Urinary bladder (tissue), 4 donors: Measurements from ENCODE around the gene SLC35E2B. TPM values are rescaled to one million over a fixed set of nuclear protein-coding genes. Genes with fewer than 3 reads are reported as not detected.

Source experiments
- DNase-seq: peaks from one replicate; pipeline ENCODE4 v3.0.0-alpha.2; 2015; ENCODE audit errors: extremely low spot score
- H3K27ac ChIP-seq: one replicate; pipeline ENCODE4 v1.5.1; 2013; ENCODE audit warnings: low read depth, mild to moderate bottlenecking, moderate library complexity
- H3K36me3 ChIP-seq: one replicate; pipeline ENCODE4 v1.6.1; 2013; ENCODE audit warnings: mild to moderate bottlenecking, moderate library complexity; ENCODE audit not compliant: insufficient read depth
- H3K4me1 ChIP-seq: one replicate; pipeline ENCODE4 v1.6.1; 2013; ENCODE audit warnings: mild to moderate bottlenecking, moderate library complexity; ENCODE audit not compliant: insufficient read depth
- H3K4me3 ChIP-seq: one replicate; pipeline ENCODE4 v1.5.1; 2013; ENCODE audit warnings: low read depth, low read length
- WGBS: extraction: QIAGEN DNeasy Blood & Tissue Kit; methylation state at CpG from one replicate; pipeline ENCODE4 v1.1.7; 2013; 5-methylcytosine and 5-hydroxymethylcytosine counted together
- polyA plus RNA-seq: library from polyadenylated mRNA; stranded (reverse); fragments of 200-250 nt; gene quantifications from one replicate; pipeline ENCODE4 v1.2.3, GENCODE V29; 2013
- total RNA-seq: library from RNA; depleted of rRNA; stranded (reverse); fragments of >200 nt; gene quantifications from one replicate; pipeline ENCODE4 v1.2.3, GENCODE V29; 2014
- donor health status: healthy with polysubstance abuse.
- donor health status: healthy.

Gene SLC35E2B
- total and polyA plus RNA-seq, 2 donors: 29.9 to 34.5 TPM

DNA sequence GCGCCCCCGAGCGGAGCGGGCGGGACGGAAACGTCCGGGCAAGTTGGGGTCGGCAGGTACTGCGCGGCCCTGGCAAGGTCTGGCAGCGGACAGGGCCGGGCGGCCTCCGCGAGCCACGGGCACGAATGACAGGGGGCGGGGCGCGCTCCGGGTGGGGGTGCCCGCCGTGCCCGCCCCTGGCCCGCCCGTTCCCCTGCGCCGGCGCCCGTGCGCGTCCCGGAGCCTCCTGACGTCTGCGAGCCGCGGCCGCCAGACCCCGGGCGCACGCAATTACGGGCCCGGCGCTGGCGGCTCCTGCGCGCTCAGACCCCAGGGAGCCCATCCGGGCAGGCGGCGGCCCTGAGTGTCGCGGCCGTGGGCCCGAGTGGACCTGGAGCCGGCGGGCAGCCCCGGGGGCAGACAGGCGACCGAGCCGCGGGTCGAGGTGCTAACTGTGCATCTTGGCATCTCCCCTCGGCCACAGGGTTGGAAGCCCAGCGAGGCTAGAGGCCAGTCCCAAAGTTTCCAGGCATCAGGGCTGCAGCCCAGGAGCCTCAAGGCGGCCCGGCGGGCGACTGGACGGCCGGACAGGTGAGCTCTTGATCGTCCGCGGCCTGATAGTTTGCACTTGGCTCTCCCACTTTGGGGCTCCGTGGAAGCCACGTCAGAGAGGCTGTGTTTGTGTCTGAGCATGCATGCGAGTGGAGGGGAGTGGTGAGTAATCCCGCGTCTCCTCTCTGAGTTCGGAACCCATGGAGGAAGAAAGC is 76.4 kb downstream of the SLC35E2B start:
- 4% methylated on average over 77 of the region's 80 CpGs for WGBS
- Histone ChIP-seq H3K4me1 (no peaks in the 10 kb centered on the region), H3K4me3 (peak overlapping the region; percentile 86), H3K36me3 (no peaks in the 10 kb centered on the region), H3K27ac (peak overlapping the region; percentile 100)
- DNase-seq: no peak

DNA sequence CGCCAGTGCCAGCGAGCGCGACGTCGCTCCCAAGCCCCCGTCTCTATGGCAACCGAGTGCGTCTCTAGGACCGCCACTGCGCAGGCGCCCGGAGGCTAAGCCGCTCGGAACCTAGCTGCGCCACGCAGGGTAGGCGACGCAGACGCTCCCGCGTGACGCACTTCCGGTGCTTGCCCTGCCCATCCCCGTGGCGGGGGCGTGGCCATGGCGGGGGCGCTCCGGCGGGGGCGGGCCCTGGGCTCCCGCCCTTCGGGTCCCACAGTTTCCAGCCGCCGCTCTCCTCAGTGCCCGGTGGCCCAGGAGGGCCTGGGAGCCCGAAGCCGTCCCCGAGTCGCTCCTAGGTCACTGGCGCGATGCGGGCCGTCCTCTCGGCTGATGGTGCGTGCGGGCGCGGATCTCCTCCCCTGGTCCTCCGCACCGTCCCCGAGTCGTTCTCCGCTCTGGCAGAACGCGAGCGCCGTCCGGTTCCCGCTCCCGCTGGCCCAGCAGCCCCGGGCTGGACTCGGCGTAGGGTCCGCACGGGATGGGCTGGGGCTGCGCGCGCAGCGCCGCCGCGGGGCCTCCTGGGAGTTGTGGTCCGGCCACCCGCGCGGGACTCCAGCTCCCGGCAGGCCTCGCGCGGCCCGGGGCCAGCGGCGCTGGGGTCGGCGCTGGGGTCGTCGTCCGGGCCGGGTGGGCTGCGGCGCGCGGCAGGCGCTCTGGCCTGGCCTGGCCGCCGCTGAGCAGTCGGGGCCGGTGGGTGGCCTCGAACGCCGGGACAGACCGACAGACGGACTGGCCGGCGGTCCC is 77.1 kb downstream of the SLC35E2B start, which contains the start of gene MIB2:
TSS of gene MIB2 (plus strand) at position 245 of the 789 bp plus-strand sequence. CDS start 7,953 bp downstream, outside the sequence.
- 1% methylated on average over 107 of the region's 107 CpGs for WGBS
- DNase-seq: peak; percentile 86
- no peaks in the 10 kb centered on the region for H3K4me1 ChIP-seq
- H3K36me3 ChIP-seq: no peaks in the 10 kb centered on the region
- H3K27ac ChIP-seq: peak within 1 kb of the TSS; percentile 100
- peak within 1 kb of the TSS; percentile 86 for H3K4me3 ChIP-seq

DNA sequence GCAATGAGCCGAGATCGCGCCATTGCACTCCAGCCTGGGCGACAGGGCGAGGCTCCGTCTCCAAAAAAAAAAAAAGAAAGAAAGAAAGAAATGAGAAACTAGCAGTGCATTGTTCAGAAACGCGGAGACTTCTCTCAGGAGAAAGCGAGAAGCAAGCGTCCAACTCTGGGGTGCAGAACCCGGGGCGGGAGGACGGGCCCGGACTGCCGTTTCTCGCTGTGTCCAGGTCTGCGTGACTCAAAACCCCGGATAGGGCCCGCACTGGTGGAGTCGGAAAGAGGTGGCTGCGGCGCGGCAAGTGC is 77.7 kb downstream of the SLC35E2B start:
- no peak for DNase-seq
- 0% methylated on average over 23 of the region's 23 CpGs for WGBS
- Histone ChIP-seq H3K36me3 (no peaks in the 10 kb centered on the region), H3K27ac (no peak overlapping the region), H3K4me1 (no peaks in the 10 kb centered on the region), H3K4me3 (peak overlapping the region; percentile 86)

- WGBS: 19% methylated on average over 30 of the region's 30 CpGs
- Histone ChIP-seq H3K4me3 (peak overlapping the region; percentile 86), H3K36me3 (no peaks in the 10 kb centered on the region), H3K27ac (no peak overlapping the region), H3K4me1 (no peaks in the 10 kb centered on the region)
- DNase-seq: no peak
Observed at GRCh38 chr1:1614204-1614953, 78.2 kb downstream of the SLC35E2B start.

DNA sequence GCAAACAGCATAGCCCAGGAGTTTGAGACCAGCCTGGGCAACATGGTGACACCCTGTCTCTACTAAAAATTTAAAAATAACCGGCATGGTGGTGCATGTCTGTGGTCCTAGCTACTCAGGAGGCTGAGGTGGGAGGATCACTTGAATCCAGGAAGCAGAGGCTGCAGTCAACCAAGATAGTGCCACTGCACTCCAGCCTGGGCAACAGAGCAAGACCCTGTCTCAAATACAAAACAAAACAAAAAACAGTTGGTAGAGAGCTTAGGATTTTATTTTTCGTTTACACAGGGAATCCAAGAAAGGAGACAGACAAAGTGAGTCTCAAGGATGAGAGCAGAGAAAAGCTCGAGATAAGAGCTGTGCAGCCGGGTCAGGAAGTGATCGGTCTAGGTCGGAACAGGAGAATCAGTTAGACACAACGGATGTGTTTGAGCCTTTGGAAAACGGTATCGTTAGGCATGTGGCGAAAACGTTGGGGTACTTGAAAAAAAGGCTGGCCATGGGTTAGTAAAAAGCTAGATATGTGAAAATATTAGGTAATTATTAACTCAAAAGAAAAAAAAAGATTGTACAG is 79.0 kb downstream of the SLC35E2B start:
- no peak overlapping the region for H3K4me3 ChIP-seq
- H3K4me1 ChIP-seq: no peaks in the 10 kb centered on the region
- 79% methylated on average over 11 of the region's 11 CpGs for WGBS
- DNase-seq: no peak
- no peak overlapping the region for H3K27ac ChIP-seq
- no peaks in the 10 kb centered on the region for H3K36me3 ChIP-seq

GRCh38 chr1:1612104-1612400 is 80.5 kb downstream of the SLC35E2B start:
- no peak for DNase-seq
- H3K36me3 ChIP-seq: no peaks in the 10 kb centered on the region
- H3K27ac ChIP-seq: no peak overlapping the region
- 83% methylated on average over 3 of the region's 3 CpGs for WGBS
- no peaks in the 10 kb centered on the region for H3K4me1 ChIP-seq
- no peak overlapping the region for H3K4me3 ChIP-seq

- Histone ChIP-seq H3K27ac (no peak overlapping the region), H3K36me3 (no peaks in the 10 kb centered on the region), H3K4me3 (no peak overlapping the region), H3K4me1 (no peaks in the 10 kb centered on the region)
- WGBS: 64% methylated on average over 9 of the region's 9 CpGs
- DNase-seq: no peak
Observed at GRCh38 chr1:1610796-1611195, 81.8 kb downstream of the SLC35E2B start.

- DNase-seq: no peak
- Histone ChIP-seq H3K36me3 (no peaks in the 10 kb centered on the region), H3K4me3 (no peak overlapping the region), H3K27ac (no peak overlapping the region), H3K4me1 (no peaks in the 10 kb centered on the region)
- WGBS: 77% methylated on average over 12 of the region's 12 CpGs
Observed at GRCh38 chr1:1609822-1610485, 82.6 kb downstream of the SLC35E2B start.

Other genes starting within 250 kb of the SLC35E2B start
- 0.26 TPM for gene ATAD3C, start 243.1 kb downstream of the SLC35E2B start, total RNA-seq
- gene ATAD3C, start 243.1 kb downstream of the SLC35E2B start, polyA plus RNA-seq: 3.3 TPM
- 11.3 TPM for gene ATAD3B, start 221.0 kb downstream of the SLC35E2B start, total RNA-seq
- gene ATAD3B, start 221.0 kb downstream of the SLC35E2B start, polyA plus RNA-seq: 14.3 TPM
- gene ATAD3A, start 180.6 kb downstream of the SLC35E2B start, total RNA-seq: 7.1 TPM
- gene ATAD3A, start 180.6 kb downstream of the SLC35E2B start, polyA plus RNA-seq: 18.8 TPM
- gene TMEM240, start 152.2 kb downstream of the SLC35E2B start, total RNA-seq: 6.7 TPM
- 31.0 TPM for gene TMEM240, start 152.2 kb downstream of the SLC35E2B start, polyA plus RNA-seq
- 38.5 TPM for gene SSU72, start 117.9 kb downstream of the SLC35E2B start, total RNA-seq
- 83.5 TPM for gene SSU72, start 117.9 kb downstream of the SLC35E2B start, polyA plus RNA-seq
- gene FNDC10, start 92.7 kb downstream of the SLC35E2B start, total RNA-seq: 0.58 TPM
- gene FNDC10, start 92.7 kb downstream of the SLC35E2B start, polyA plus RNA-seq: 2.2 TPM
- gene MIB2, start 77.3 kb downstream of the SLC35E2B start, total RNA-seq: 20.9 TPM
- 74.5 TPM for gene MIB2, start 77.3 kb downstream of the SLC35E2B start, polyA plus RNA-seq
- gene MMP23B, start 60.6 kb downstream of the SLC35E2B start, total RNA-seq: 45.6 TPM
- 35.7 TPM for gene MMP23B, start 60.6 kb downstream of the SLC35E2B start, polyA plus RNA-seq
- gene CDK11B, start 33.8 kb downstream of the SLC35E2B start, total RNA-seq: 6.5 TPM
- 44.5 TPM for gene CDK11B, start 33.8 kb downstream of the SLC35E2B start, polyA plus RNA-seq
- 15.2 TPM for gene CDK11A, start 31.6 kb upstream of the SLC35E2B start, total RNA-seq
- gene CDK11A, start 31.6 kb upstream of the SLC35E2B start, polyA plus RNA-seq: 20.2 TPM
- 28.0 TPM for gene NADK, start 85.7 kb upstream of the SLC35E2B start, total RNA-seq
- gene NADK, start 85.7 kb upstream of the SLC35E2B start, polyA plus RNA-seq: 57.9 TPM
- 123 TPM for gene GNB1, start 198.3 kb upstream of the SLC35E2B start, total RNA-seq
- 200 TPM for gene GNB1, start 198.3 kb upstream of the SLC35E2B start, polyA plus RNA-seq
- 0.37 TPM for gene CALML6, start 222.5 kb upstream of the SLC35E2B start, total RNA-seq
- 0.22 TPM for gene CALML6, start 222.5 kb upstream of the SLC35E2B start, polyA plus RNA-seq
- not detected for gene TMEM52, start 226.5 kb upstream of the SLC35E2B start, total RNA-seq
- 1.0 TPM for gene TMEM52, start 226.5 kb upstream of the SLC35E2B start, polyA plus RNA-seq